K562 (cell line): ENCODE data around the gene HLA-DMB. TPM values are rescaled to one million over a fixed set of nuclear protein-coding genes. Genes with fewer than 3 reads are reported as not detected.

ENCODE experiments used
- ATAC-seq: fragments of 200-7000 bp; cut with Tn5 transposase; 3 replicates; pipeline ENCODE4 v1.9.1; 2020; ENCODE audit warnings: moderate library complexity
- BruUV-seq: library from RNA; stranded (reverse); fragments of 400-500 nt; replicated peaks from 2 replicates; lab custom pipeline; 2021; lab: Mats Ljungman, UMichigan
- CTCF ChIA-PET: fragments of 300-600 bp; formaldehyde crosslinking; extraction: SDS; loops from one replicate; lab custom pipeline; 2021; ENCODE audit warnings: low intra/inter-chr PET ratio; lab: Yijun Ruan, JAX
- POLR2A ChIA-PET: fragments of 300-600, 350-650 bp; sonication (Branson Sonifier 250); formaldehyde crosslinking; extraction: SDS; loops from one replicate; lab custom pipeline; 2021; ENCODE audit warnings: antibody characterized with exemption, inconsistent platforms; lab: Yijun Ruan, JAX
- DNase-seq, 4 experiments: peaks; one replicate each; pipeline versions ENCODE4 v3.0.0 to v3.0.0-alpha.2; 2011 to 2018; ENCODE audit warnings: low spot score in 3 of 4, mixed read lengths in 3 of 4; ENCODE audit errors: extremely low read depth in 1 of 4
- FAIRE-seq: peaks from 2 replicates; lab custom pipeline; 2011; peaks lifted over from hg19 to GRCh38; lab: Jason Lieb, UNC
- H2AFZ ChIP-seq: 2 replicates; pipeline ENCODE4 v1.6.0; 2011; ENCODE audit warnings: low read depth, low read length, control low read depth, inconsistent platforms
- H3K27ac ChIP-seq: fragments of 200-600 bp; 3 replicates; pipeline ENCODE4 v1.8.0; 2011; ENCODE audit warnings: low read depth, mild to moderate bottlenecking, control low read depth, inconsistent platforms, low read length, moderate library complexity, mixed read lengths; ENCODE audit errors: extremely low read depth
- H3K27me3 ChIP-seq, 2 experiments: fragments of 300-600 bp in 1 of 2; 2 replicates in 1 of 2; 3 replicates in 1 of 2; pipeline versions ENCODE4 v1.6.0 to v1.8.0; 2011; ENCODE audit warnings: inconsistent platforms in 2 of 2, low read length in 2 of 2, mild to moderate bottlenecking in 1 of 2, mixed read lengths in 1 of 2, moderate library complexity in 1 of 2; ENCODE audit not compliant: control insufficient read depth in 2 of 2, insufficient read depth in 2 of 2
- H3K36me3 ChIP-seq: fragments of 300-600 bp; 3 replicates; pipeline ENCODE4 v1.8.0; 2011; ENCODE audit warnings: mild to moderate bottlenecking, low read length, inconsistent platforms; ENCODE audit not compliant: control insufficient read depth, insufficient read depth
- H3K4me1 ChIP-seq, 2 experiments: fragments of 200-600 bp in 1 of 2; replicated peaks in 1 of 2; 2 replicates in 1 of 2; 3 replicates in 1 of 2; pipeline versions ENCODE4 v1.5.1 to v1.8.0; 2011; ENCODE audit warnings: inconsistent platforms in 2 of 2, low read length in 2 of 2, mild to moderate bottlenecking in 1 of 2, mixed read lengths in 1 of 2, moderate library complexity in 1 of 2; ENCODE audit not compliant: control insufficient read depth in 2 of 2, insufficient read depth in 2 of 2
- H3K4me2 ChIP-seq: 2 replicates; pipeline ENCODE4 v1.6.1; 2011; ENCODE audit warnings: low read length, control low read depth, inconsistent platforms, mixed read lengths; ENCODE audit not compliant: insufficient read depth
- H3K4me3 ChIP-seq: fragments of 200-600 bp; sonication (generic), shearing (Covaris generic); 2 replicates; pipeline ENCODE4 v1.5.1; 2016; ENCODE audit warnings: control low read depth, inconsistent platforms
- H3K79me2 ChIP-seq: fragments of 200-600 bp; 3 replicates; pipeline ENCODE4 v1.8.0; 2011; ENCODE audit warnings: low read length, inconsistent platforms; ENCODE audit not compliant: control insufficient read depth, insufficient read depth
- H3K9ac ChIP-seq, 2 experiments: 2 replicates each; pipeline versions ENCODE4 v1.6.0 to v1.6.1; 2011; ENCODE audit warnings: low read depth in 2 of 2, low read length in 2 of 2, control low read depth in 1 of 2, inconsistent platforms in 1 of 2, mild to moderate bottlenecking in 1 of 2, mixed read lengths in 1 of 2; ENCODE audit not compliant: insufficient read depth in 1 of 2
- H3K9me1 ChIP-seq: one replicate; pipeline ENCODE4 v1.6.0; 2011; ENCODE audit warnings: inconsistent platforms, mild to moderate bottlenecking, low read length, moderate library complexity; ENCODE audit not compliant: control insufficient read depth, insufficient read depth
- H3K9me3 ChIP-seq: replicated peaks from 2 replicates; pipeline ENCODE4 v1.5.1; 2011; ENCODE audit warnings: low read depth, low read length, inconsistent platforms; ENCODE audit not compliant: control insufficient read depth, insufficient read depth
- H4K20me1 ChIP-seq: replicated peaks from 2 replicates; pipeline ENCODE4 v1.6.1; 2011; ENCODE audit warnings: low read length, inconsistent platforms, mixed read lengths; ENCODE audit not compliant: control insufficient read depth, insufficient read depth
- ELF2 ChIP-seq: fragments of 250-450 bp; sonication (Bioruptor Pico); IDR thresholded peaks from 2 replicates; pipeline ENCODE4 v1.5.0; 2021; ENCODE audit warnings: mild to moderate bottlenecking
- NR0B1 ChIP-seq: fragments of 450-650 bp; IDR thresholded peaks from one replicate; pipeline ENCODE4 v1.6.1; 2018; ENCODE audit warnings: mild to moderate bottlenecking, moderate library complexity; ENCODE audit not compliant: partially characterized antibody
- SNIP1 ChIP-seq: fragments of 450-650 bp; IDR thresholded peaks from 2 replicates; pipeline ENCODE4 v1.7.1; 2017; ENCODE audit warnings: low read depth, mild to moderate bottlenecking
- TCF7 ChIP-seq: sonication (generic); IDR thresholded peaks from 2 replicates; pipeline ENCODE4 v1.6.1; 2016; ENCODE audit warnings: antibody characterized with exemption, borderline replicate concordance
- TEAD4 ChIP-seq, 2 experiments: sonication (generic) in 1 of 2; formaldehyde crosslinking in 1 of 2; IDR thresholded peaks; 2 replicates each; pipeline versions ENCODE4 v1.6.1 to v1.8.0; 2012 to 2022; ENCODE audit warnings: borderline replicate concordance in 1 of 2, inconsistent platforms in 1 of 2, low read length in 1 of 2, mild to moderate bottlenecking in 1 of 2, missing genetic modification reagents in 1 of 2
- TSC22D4 ChIP-seq: fragments of 450-650 bp; IDR thresholded peaks from 2 replicates; pipeline ENCODE4 v1.6.1; 2016; ENCODE audit warnings: missing genetic modification characterization, missing biosample characterization, control low read depth
- ZFP36 ChIP-seq: fragments of 150-350 bp; IDR thresholded peaks from 2 replicates; pipeline ENCODE4 v1.6.1; 2018; ENCODE audit warnings: low read length, low read depth; ENCODE audit not compliant: partially characterized antibody
- ZNF133 ChIP-seq: fragments of 250-450 bp; sonication (Bioruptor Pico); IDR thresholded peaks from 2 replicates; pipeline ENCODE4 v1.4.0; 2020; ENCODE audit warnings: mild to moderate bottlenecking
- ZNF197 ChIP-seq: fragments of 200-800 bp; sonication (Bioruptor generic); IDR thresholded peaks from 2 replicates; pipeline ENCODE4 v1.6.1; 2016; ENCODE audit warnings: low read depth, missing genetic modification characterization, missing compliant biosample characterization
- ZNF23 ChIP-seq: fragments of 250-450 bp; sonication (Bioruptor Pico); IDR thresholded peaks from 2 replicates; pipeline ENCODE4 v1.4.0; 2020; ENCODE audit warnings: mild to moderate bottlenecking
- ZNF695 ChIP-seq: fragments of 450-650 bp; formaldehyde crosslinking; IDR thresholded peaks from 2 replicates; pipeline ENCODE4 v1.4.0; 2020; ENCODE audit warnings: mild to moderate bottlenecking, moderate library complexity
- WGBS: fragments of 100-300 bp; shearing (Covaris generic); methylation state at CpG from one replicate; pipeline ENCODE4 v1.1.6; 2016; ENCODE audit warnings: low coverage, mixed read lengths; ENCODE audit not compliant: insufficient coverage; ENCODE audit errors: missing lambda C conversion rate; 5-methylcytosine and 5-hydroxymethylcytosine counted together
- in situ Hi-C: fragments of 300-500 bp; cut with MboI; formaldehyde crosslinking; loops from 4 replicates; pipeline ENCODE4 v1.15.0; 2018; ENCODE audit warnings: inconsistent platforms, mixed read lengths
- intact Hi-C: fragments of 100-400 bp; cut with micrococcal nuclease; formaldehyde crosslinking; loops from 2 replicates; pipeline ENCODE4 v1.14.2; 2022
- polyA plus RNA-seq, 8 experiments: library from polyadenylated mRNA; depleted of rRNA in 4 of 8; stranded (reverse) in 5 of 8; unstranded in 3 of 8; fragments of >200 nt; fragmentation: Nextera tagmentation in 2 of 8; fragmentation: Illumina TruSeq in 1 of 8; extraction: Ambion mirVana in 2 of 8; extraction: Trizol in 1 of 8; gene quantifications; 2 replicates each; pipeline versions ENCODE4 v1.2.1 to v1.2.3, GENCODE V29; 2011 to 2014; ENCODE audit warnings: inconsistent platforms in 1 of 8, missing spikeins in 1 of 8
- total RNA-seq, 7 experiments: library from RNA; depleted of rRNA in 6 of 7; stranded (reverse); fragments of >200 nt in 6 of 7; fragmentation: Illumina TruSeq in 2 of 7; extraction: Trizol in 2 of 7; gene quantifications; 2 replicates each; pipeline versions ENCODE4 v1.2.1 to v1.2.3, GENCODE V29; 2011 to 2021; ENCODE audit warnings: low replicate concordance in 1 of 7
- TF ChIP-seq, protein P1 (sequence below): fragments of 450-650 bp; IDR thresholded peaks from 2 replicates; pipeline ENCODE4 v1.6.1; 2016; ENCODE audit warnings: mild to moderate bottlenecking
- TF ChIP-seq, protein P2 (sequence below): fragments of 450-650 bp; IDR thresholded peaks from 2 replicates; pipeline ENCODE4 v1.6.1; 2016
- TF ChIP-seq, protein P3 (sequence below): fragments of 250-450 bp; sonication (Bioruptor Pico); IDR thresholded peaks from 2 replicates; pipeline ENCODE4 v1.8.0; 2022; ENCODE audit warnings: moderate library complexity, mild to moderate bottlenecking, inconsistent platforms

The HLA-DMB gene
- total and polyA plus RNA-seq, 9 of the 15 experiments (the other 6 are each of a cell fraction or from before 2014, with no cell fraction given): 0.38 TPM; not detected in 8

DNA sequence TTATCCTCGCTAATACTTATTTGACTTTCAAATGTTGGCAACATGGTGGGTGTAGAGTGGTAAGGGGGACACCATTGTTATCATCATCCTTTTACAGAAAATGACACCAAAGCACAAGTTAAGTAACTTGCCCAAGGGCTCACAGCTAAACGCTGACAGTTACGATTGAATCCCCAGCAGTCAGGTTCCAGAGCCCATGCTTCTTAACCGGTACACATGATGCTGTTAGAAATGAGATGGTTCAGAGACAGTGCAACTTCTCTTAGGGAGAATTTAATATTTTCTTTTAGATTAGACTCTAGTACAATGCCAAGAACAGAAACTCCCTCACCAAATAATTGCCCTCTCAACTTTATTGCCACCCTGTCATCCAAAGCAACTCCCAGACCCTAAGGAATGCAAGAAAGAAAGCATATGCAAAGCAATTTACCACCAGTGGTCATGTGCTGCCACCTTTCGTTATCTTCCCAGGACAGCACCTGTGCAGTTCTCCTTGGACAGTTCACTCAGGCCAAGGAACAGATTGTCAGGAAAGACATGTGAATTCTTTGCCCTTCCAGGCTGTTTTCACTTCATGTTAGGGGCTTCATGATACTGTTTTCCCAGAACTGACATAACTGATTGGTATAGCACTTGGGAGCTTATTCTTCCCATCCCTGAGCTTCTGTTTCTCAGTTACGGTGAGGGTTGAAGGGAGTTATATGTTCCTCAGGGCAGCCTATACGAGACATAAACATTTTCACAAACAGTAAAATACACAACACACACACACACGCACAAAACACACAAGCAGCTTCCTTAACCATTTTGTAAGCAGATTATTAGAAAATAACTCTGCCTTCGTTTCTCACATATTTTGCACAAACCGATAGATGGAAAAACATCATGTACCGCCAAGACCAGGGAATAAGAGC, 7.0 kb upstream of the HLA-DMB start:
- H3K9ac ChIP-seq: no peak overlapping the region
- H2AFZ ChIP-seq: no peak overlapping the region
- no peaks in the 10 kb centered on the region for H3K9me1 ChIP-seq
- no peaks in the 10 kb centered on the region for H3K79me2 ChIP-seq
- ATAC-seq (peak; percentile 86), FAIRE-seq (peak; percentile 85), DNase-seq (peak in 2 of 4 experiments; percentile 48 to 62)
- WGBS: 14% methylated on average over 11 of the region's 11 CpGs
- BruUV-seq: no TSS peak
- intact Hi-C loops: loop anchor here (5.0 kb wide), 1 partner anchor 61 kb away; no protein-coding TSS in a partner anchor
- CTCF ChIA-PET: interaction anchor here (0.6 to 1.9 kb wide), 6 partner anchors 14 to 534 kb away, joined by 3 to 10 read pairs (median 4); no protein-coding TSS in a partner anchor
- in situ Hi-C loops: no loop called here
- H4K20me1 ChIP-seq: no peaks in the 10 kb centered on the region
- H3K4me1 ChIP-seq: no peaks in the 10 kb centered on the region
- H3K4me3 ChIP-seq: no peak overlapping the region
- peaks cover 2 to 24% of the 10 kb centered on the region in 2 experiments; a peak in 3 of 5 replicates for H3K27me3 ChIP-seq
- no peak overlapping the region for H3K27ac ChIP-seq
- H3K4me2 ChIP-seq: no peak overlapping the region
- no peaks in the 10 kb centered on the region for H3K9me3 ChIP-seq
- H3K36me3 ChIP-seq: no peaks in the 10 kb centered on the region
- POLR2A ChIA-PET: interaction anchor here (0.6 to 13.5 kb wide), 3 partner anchors 24 to 37 kb away, joined by 4 to 309 read pairs (median 5); partner anchors contain the start of gene BRD2
- TF ChIP-seq ZNF197 (CRISPR knock-in tag) (no peak), ZNF695 (CRISPR knock-in tag) (no peak), ZNF133 (no peak), TCF7 (no peak), NR0B1 (no peak), TEAD4 (IDR thresholded peaks at IDR 0.05; ENCODE audit: low read length) (0 out of 2 replicates have a peak, but pooled peaks have one; percentile 10), TEAD4 (CRISPR knock-in tag; IDR thresholded peaks at IDR 0.05; ENCODE audit: borderline replicate concordance) (no peak), ZFP36 (no peak), SNIP1 (no peak), TSC22D4 (tag) (no peak), ELF2 (no peak), ZNF23 (no peak)
- TF ChIP-seq, protein P1, sequence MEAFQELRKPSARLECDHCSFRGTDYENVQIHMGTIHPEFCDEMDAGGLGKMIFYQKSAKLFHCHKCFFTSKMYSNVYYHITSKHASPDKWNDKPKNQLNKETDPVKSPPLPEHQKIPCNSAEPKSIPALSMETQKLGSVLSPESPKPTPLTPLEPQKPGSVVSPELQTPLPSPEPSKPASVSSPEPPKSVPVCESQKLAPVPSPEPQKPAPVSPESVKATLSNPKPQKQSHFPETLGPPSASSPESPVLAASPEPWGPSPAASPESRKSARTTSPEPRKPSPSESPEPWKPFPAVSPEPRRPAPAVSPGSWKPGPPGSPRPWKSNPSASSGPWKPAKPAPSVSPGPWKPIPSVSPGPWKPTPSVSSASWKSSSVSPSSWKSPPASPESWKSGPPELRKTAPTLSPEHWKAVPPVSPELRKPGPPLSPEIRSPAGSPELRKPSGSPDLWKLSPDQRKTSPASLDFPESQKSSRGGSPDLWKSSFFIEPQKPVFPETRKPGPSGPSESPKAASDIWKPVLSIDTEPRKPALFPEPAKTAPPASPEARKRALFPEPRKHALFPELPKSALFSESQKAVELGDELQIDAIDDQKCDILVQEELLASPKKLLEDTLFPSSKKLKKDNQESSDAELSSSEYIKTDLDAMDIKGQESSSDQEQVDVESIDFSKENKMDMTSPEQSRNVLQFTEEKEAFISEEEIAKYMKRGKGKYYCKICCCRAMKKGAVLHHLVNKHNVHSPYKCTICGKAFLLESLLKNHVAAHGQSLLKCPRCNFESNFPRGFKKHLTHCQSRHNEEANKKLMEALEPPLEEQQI: no peak
- TF ChIP-seq, protein P2, sequence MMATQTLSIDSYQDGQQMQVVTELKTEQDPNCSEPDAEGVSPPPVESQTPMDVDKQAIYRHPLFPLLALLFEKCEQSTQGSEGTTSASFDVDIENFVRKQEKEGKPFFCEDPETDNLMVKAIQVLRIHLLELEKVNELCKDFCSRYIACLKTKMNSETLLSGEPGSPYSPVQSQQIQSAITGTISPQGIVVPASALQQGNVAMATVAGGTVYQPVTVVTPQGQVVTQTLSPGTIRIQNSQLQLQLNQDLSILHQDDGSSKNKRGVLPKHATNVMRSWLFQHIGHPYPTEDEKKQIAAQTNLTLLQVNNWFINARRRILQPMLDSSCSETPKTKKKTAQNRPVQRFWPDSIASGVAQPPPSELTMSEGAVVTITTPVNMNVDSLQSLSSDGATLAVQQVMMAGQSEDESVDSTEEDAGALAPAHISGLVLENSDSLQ: no peak
- TF ChIP-seq, protein P3, sequence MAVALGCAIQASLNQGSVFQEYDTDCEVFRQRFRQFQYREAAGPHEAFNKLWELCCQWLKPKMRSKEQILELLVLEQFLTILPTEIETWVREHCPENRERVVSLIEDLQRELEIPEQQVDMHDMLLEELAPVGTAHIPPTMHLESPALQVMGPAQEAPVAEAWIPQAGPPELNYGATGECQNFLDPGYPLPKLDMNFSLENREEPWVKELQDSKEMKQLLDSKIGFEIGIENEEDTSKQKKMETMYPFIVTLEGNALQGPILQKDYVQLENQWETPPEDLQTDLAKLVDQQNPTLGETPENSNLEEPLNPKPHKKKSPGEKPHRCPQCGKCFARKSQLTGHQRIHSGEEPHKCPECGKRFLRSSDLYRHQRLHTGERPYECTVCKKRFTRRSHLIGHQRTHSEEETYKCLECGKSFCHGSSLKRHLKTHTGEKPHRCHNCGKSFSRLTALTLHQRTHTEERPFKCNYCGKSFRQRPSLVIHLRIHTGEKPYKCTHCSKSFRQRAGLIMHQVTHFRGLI (CRISPR knock-in tag): no peak
